ENCODE results near the gene DNAH6. TPM values are rescaled to one million over a fixed set of nuclear protein-coding genes. Genes with fewer than 3 reads are reported as not detected.

The DNAH6 gene
- total and polyA plus RNA-seq, 2 of the 13 experiments (the other 11 are each of a cell fraction or from before 2014, with no cell fraction given): 0.01 TPM; not detected in 1

DNA sequence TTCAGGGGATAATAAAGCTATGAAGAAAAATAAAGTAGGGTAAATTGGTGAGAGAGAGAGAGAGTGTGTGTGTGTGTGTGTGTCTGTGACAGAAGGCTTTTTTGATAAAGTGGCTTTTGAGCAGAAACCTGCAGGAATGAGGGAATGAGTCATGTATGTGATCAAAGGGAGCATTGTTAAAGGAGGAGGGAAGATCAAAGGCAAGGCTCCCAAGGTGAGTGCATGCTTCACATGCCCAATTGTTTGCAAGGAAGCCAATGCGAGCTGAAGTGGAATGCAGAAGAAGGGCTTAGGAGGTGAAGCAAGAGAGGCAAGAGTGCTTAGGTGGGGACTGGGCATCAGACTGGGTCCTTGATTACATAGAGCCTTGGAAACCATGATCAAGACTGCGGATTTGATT is 96.8 kb downstream of the DNAH6 start (continued):
- TF ChIP-seq, protein P1, sequence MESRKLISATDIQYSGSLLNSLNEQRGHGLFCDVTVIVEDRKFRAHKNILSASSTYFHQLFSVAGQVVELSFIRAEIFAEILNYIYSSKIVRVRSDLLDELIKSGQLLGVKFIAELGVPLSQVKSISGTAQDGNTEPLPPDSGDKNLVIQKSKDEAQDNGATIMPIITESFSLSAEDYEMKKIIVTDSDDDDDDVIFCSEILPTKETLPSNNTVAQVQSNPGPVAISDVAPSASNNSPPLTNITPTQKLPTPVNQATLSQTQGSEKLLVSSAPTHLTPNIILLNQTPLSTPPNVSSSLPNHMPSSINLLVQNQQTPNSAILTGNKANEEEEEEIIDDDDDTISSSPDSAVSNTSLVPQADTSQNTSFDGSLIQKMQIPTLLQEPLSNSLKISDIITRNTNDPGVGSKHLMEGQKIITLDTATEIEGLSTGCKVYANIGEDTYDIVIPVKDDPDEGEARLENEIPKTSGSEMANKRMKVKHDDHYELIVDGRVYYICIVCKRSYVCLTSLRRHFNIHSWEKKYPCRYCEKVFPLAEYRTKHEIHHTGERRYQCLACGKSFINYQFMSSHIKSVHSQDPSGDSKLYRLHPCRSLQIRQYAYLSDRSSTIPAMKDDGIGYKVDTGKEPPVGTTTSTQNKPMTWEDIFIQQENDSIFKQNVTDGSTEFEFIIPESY (CRISPR knock-in tag; IDR thresholded peaks at IDR 0.05): no peak
- TF ChIP-seq NR2F1 (CRISPR knock-in tag; IDR thresholded peaks at IDR 0.05): no peak
- TF ChIP-seq DNMT1 (CRISPR knock-in tag; IDR thresholded peaks at IDR 0.05): no peak
- TF ChIP-seq, protein P2, sequence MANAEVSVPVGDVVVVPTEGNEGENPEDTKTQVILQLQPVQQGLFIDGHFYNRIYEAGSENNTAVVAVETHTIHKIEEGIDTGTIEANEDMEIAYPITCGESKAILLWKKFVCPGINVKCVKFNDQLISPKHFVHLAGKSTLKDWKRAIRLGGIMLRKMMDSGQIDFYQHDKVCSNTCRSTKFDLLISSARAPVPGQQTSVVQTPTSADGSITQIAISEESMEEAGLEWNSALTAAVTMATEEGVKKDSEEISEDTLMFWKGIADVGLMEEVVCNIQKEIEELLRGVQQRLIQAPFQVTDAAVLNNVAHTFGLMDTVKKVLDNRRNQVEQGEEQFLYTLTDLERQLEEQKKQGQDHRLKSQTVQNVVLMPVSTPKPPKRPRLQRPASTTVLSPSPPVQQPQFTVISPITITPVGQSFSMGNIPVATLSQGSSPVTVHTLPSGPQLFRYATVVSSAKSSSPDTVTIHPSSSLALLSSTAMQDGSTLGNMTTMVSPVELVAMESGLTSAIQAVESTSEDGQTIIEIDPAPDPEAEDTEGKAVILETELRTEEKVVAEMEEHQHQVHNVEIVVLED (CRISPR knock-in tag; IDR thresholded peaks at IDR 0.05; ENCODE audit: borderline replicate concordance): no peak
- TF ChIP-seq, protein P3, sequence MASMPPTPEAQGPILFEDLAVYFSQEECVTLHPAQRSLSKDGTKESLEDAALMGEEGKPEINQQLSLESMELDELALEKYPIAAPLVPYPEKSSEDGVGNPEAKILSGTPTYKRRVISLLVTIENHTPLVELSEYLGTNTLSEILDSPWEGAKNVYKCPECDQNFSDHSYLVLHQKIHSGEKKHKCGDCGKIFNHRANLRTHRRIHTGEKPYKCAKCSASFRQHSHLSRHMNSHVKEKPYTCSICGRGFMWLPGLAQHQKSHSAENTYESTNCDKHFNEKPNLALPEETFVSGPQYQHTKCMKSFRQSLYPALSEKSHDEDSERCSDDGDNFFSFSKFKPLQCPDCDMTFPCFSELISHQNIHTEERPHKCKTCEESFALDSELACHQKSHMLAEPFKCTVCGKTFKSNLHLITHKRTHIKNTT (CRISPR knock-in tag; IDR thresholded peaks at IDR 0.05): no peak
- TF ChIP-seq FOXK1 (CRISPR knock-in tag; IDR thresholded peaks at IDR 0.05; ENCODE audit: borderline replicate concordance, low read depth): no peak
- TF ChIP-seq HNF4A (CRISPR knock-in tag; IDR thresholded peaks at IDR 0.05): peak; percentile 7; the same call in 1 of the 2 replicates
- TF ChIP-seq ZNF251 (CRISPR knock-in tag; IDR thresholded peaks at IDR 0.05): no peak
- no peak for TF ChIP-seq PRMT3 (CRISPR knock-in tag; IDR thresholded peaks at IDR 0.05; ENCODE audit: borderline replicate concordance, low read depth)
- TF ChIP-seq SALL1 (CRISPR knock-in tag; IDR thresholded peaks at IDR 0.05): peak; percentile 71
- no peak for TF ChIP-seq SOX6 (IDR thresholded peaks at IDR 0.05)
- TF ChIP-seq SOX6 (CRISPR knock-in tag; IDR thresholded peaks at IDR 0.05): peak; percentile 96
- TF ChIP-seq ZNF232 (CRISPR knock-in tag; IDR thresholded peaks at IDR 0.05; ENCODE audit: borderline replicate concordance): no peak
- TF ChIP-seq FOXO1 (CRISPR knock-in tag; IDR thresholded peaks at IDR 0.05): peak; percentile 67; the same call in 1 of the 2 replicates
- TF ChIP-seq ISX (CRISPR knock-in tag; conservative IDR thresholded peaks at IDR 0.05): no peak
- TF ChIP-seq ZNF207 (IDR thresholded peaks at IDR 0.05; ENCODE audit: borderline replicate concordance): no peak
- 0 out of 2 replicates have a peak, but pooled peaks have one; percentile 36 for TF ChIP-seq ARID2 (CRISPR knock-in tag; IDR thresholded peaks at IDR 0.05; ENCODE audit: borderline replicate concordance)
- TF ChIP-seq ZNF564 (CRISPR knock-in tag; IDR thresholded peaks at IDR 0.05): 0 out of 2 replicates have a peak, but pooled peaks have one; percentile 28
- TF ChIP-seq PLRG1 (conservative IDR thresholded peaks at IDR 0.05): no peak
- peak; percentile 72 for TF ChIP-seq ZNF331 (CRISPR knock-in tag; IDR thresholded peaks at IDR 0.05)
- TF ChIP-seq, protein P4, sequence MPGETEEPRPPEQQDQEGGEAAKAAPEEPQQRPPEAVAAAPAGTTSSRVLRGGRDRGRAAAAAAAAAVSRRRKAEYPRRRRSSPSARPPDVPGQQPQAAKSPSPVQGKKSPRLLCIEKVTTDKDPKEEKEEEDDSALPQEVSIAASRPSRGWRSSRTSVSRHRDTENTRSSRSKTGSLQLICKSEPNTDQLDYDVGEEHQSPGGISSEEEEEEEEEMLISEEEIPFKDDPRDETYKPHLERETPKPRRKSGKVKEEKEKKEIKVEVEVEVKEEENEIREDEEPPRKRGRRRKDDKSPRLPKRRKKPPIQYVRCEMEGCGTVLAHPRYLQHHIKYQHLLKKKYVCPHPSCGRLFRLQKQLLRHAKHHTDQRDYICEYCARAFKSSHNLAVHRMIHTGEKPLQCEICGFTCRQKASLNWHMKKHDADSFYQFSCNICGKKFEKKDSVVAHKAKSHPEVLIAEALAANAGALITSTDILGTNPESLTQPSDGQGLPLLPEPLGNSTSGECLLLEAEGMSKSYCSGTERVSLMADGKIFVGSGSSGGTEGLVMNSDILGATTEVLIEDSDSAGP (CRISPR knock-in tag; IDR thresholded peaks at IDR 0.05; ENCODE audit: borderline replicate concordance): no peak
- 0 out of 2 replicates have a peak, but pooled peaks have one; percentile 14 for TF ChIP-seq PPARG (CRISPR knock-in tag; conservative IDR thresholded peaks at IDR 0.05)
- no peak for TF ChIP-seq MAFG (CRISPR knock-in tag; IDR thresholded peaks at IDR 0.05)
- TF ChIP-seq SP5 (CRISPR knock-in tag; IDR thresholded peaks at IDR 0.05; ENCODE audit: borderline replicate concordance, low read depth): 0 out of 2 replicates have a peak, but pooled peaks have one; percentile 32
- no peak for TF ChIP-seq GFI1 (CRISPR knock-in tag; IDR thresholded peaks at IDR 0.05; ENCODE audit: borderline replicate concordance)
- TF ChIP-seq RARA (CRISPR knock-in tag; IDR thresholded peaks at IDR 0.05): peak; percentile 41; the same call in 1 of the 2 replicates
- TF ChIP-seq CEBPB (IDR thresholded peaks at IDR 0.05; ENCODE audit: borderline replicate concordance, low read depth, low read length): peak; percentile 66
